CD4-positive, alpha-beta memory T cell (primary cell): Measurements from ENCODE around the gene GALNT17. TPM values are rescaled to one million over a fixed set of nuclear protein-coding genes. Genes with fewer than 3 reads are reported as not detected.

ENCODE experiments used
- CTCF ChIA-PET: fragments of 350-600 bp; sonication (Branson Sonifier 250); formaldehyde crosslinking; loops from one replicate; lab custom pipeline; 2021; ENCODE audit warnings: inconsistent platforms; ENCODE audit not compliant: partially characterized antibody; lab: Charles Lee
- POLR2A ChIA-PET: fragments of 350-600 bp; sonication (Branson Sonifier 250); formaldehyde crosslinking; loops from one replicate; lab custom pipeline; 2021; ENCODE audit not compliant: partially characterized antibody; lab: Charles Lee
- DNase-seq, 5 donors: peaks; one replicate each; pipeline versions ENCODE4 v3.0.0 to v3.0.0-alpha.2; 2020 to 2022; ENCODE audit warnings: mixed read lengths in 1 of 5
- H3K27ac ChIP-seq: one replicate; pipeline ENCODE4 v1.7.0; 2013; ENCODE audit warnings: low read depth, low read length
- H3K27me3 ChIP-seq: 2 replicates; pipeline ENCODE4 v1.7.0; 2013; ENCODE audit warnings: mild to moderate bottlenecking, low read length, moderate library complexity; ENCODE audit not compliant: insufficient read depth
- H3K36me3 ChIP-seq: 2 replicates; pipeline ENCODE4 v1.7.0; 2013; ENCODE audit warnings: mild to moderate bottlenecking, low read length, moderate library complexity; ENCODE audit not compliant: insufficient read depth
- H3K4me1 ChIP-seq: 2 replicates; pipeline ENCODE4 v1.7.0; 2013; ENCODE audit warnings: mild to moderate bottlenecking, low read length, moderate library complexity; ENCODE audit not compliant: insufficient read depth
- H3K4me3 ChIP-seq, 2 donors: one replicate each; pipeline ENCODE4 v1.7.0; 2013; ENCODE audit warnings: low read length in 2 of 2, mild to moderate bottlenecking in 1 of 2
- H3K9me3 ChIP-seq, 2 donors: one replicate each; pipeline ENCODE4 v1.7.0; 2013; ENCODE audit warnings: low read length in 2 of 2, control low read depth in 1 of 2; ENCODE audit not compliant: control insufficient read depth in 1 of 2
- H3K27ac Mint-ChIP-seq, 7 donors: one replicate each; pipeline ENCODE4 v1.8.0; 2020 to 2021; ENCODE audit warnings: mixed read lengths in 7 of 7, mild to moderate bottlenecking in 6 of 7, inconsistent platforms in 3 of 7, moderate library complexity in 3 of 7
- H3K27me3 Mint-ChIP-seq, 2 donors: one replicate each; pipeline ENCODE4 v1.8.0; 2020 to 2021; ENCODE audit warnings: mixed read lengths in 2 of 2
- H3K36me3 Mint-ChIP-seq, 2 donors: one replicate each; pipeline ENCODE4 v1.8.0; 2020 to 2021; ENCODE audit warnings: mixed read lengths in 2 of 2, inconsistent platforms in 1 of 2, mild to moderate bottlenecking in 1 of 2
- H3K4me1 Mint-ChIP-seq, 4 donors: one replicate each; pipeline ENCODE4 v1.8.0; 2020 to 2021; ENCODE audit warnings: mixed read lengths in 4 of 4, mild to moderate bottlenecking in 1 of 4
- H3K4me3 Mint-ChIP-seq, 8 donors: one replicate each; pipeline ENCODE4 v1.8.0; 2020 to 2021; ENCODE audit warnings: mixed read lengths in 8 of 8, mild to moderate bottlenecking in 7 of 8, moderate library complexity in 6 of 8, inconsistent platforms in 3 of 8
- H3K9me3 Mint-ChIP-seq, 8 donors: one replicate each; pipeline ENCODE4 v1.8.0; 2020 to 2021; ENCODE audit warnings: mixed read lengths in 8 of 8, mild to moderate bottlenecking in 5 of 8, inconsistent platforms in 3 of 8, moderate library complexity in 1 of 8
- intact Hi-C: fragments of 100-400 bp; cut with micrococcal nuclease; formaldehyde crosslinking; loops from one replicate; pipeline ENCODE4 v1.15.1; 2023
- polyA plus RNA-seq, 2 donors: library from polyadenylated mRNA; unstranded; fragments of 300-500 nt; fragmentation: Illumina TruSeq; gene quantifications; one replicate each; pipeline ENCODE4 v1.2.3, GENCODE V29; 2021
- total RNA-seq, 2 experiments: library from RNA; stranded (reverse); gene quantifications; one replicate each; pipeline ENCODE4 v1.2.3, GENCODE V29; 2021

The GALNT17 gene
- total and polyA plus RNA-seq, 4 experiments from 2014 or later: not detected

DNA sequence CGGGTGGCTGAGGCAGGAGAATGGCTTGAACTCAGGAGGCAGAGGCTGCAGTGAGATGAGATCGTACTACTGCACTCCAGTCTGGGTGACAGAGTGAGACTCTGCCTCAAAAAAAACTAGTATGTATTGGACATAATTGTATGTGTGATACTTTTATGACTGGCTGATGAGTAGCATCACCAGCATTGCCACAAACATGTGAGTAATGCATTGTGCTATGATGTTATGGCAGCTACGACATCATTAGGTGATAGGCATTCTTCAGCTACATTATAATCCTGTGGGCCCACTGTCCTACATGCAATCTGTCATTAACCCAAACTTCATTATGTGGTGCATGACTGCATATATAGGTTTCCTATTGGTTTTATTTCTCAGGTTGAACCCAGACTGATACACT, 352.4 kb downstream of the GALNT17 start:
- Histone ChIP-seq H3K27me3 (no peaks in the 10 kb centered on the region), H3K36me3 (no peaks in the 10 kb centered on the region), H3K27ac (no peak overlapping the region), H3K4me3 (no peak overlapping the region), H3K9me3 (no peaks in the 10 kb centered on the region), H3K4me1 (no peaks in the 10 kb centered on the region)
- H3K27me3 Mint-ChIP-seq: no peaks in the 10 kb centered on the region
- no peak overlapping the region for H3K27ac Mint-ChIP-seq
- H3K4me3 Mint-ChIP-seq: no peak overlapping the region
- POLR2A ChIA-PET: no interaction called here
- H3K36me3 Mint-ChIP-seq: no peaks in the 10 kb centered on the region
- peaks cover 0 to 8% (median 3%) of the 10 kb centered on the region in 8 donors for H3K9me3 Mint-ChIP-seq
- intact Hi-C loops: no loop called here
- no peaks in the 10 kb centered on the region for H3K4me1 Mint-ChIP-seq
- CTCF ChIA-PET: no interaction called here
- no peak for DNase-seq

DNA sequence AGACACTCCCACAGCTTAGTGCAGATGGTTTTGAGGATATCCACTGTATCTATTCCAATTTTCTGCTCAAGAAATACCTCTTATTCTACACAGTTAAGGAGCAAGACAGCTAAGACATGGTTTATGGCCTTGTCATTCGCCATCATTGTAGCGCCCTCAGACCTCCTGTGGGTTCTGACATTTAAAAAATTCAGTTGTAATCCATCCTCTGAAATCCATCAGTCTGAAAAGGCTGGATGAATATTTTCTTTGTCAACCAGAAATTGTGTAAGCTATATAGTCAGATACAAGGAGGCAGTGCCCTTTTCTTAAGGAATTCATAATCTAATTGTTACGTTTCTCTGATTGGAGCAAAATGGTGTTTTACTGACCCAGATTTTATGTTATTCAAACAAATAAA, 353.6 kb downstream of the GALNT17 start:
- intact Hi-C loops: no loop called here
- Histone ChIP-seq H3K4me1 (no peaks in the 10 kb centered on the region), H3K36me3 (no peaks in the 10 kb centered on the region), H3K27ac (no peak overlapping the region), H3K9me3 (no peaks in the 10 kb centered on the region), H3K27me3 (no peaks in the 10 kb centered on the region), H3K4me3 (no peak overlapping the region)
- no peaks in the 10 kb centered on the region for H3K4me1 Mint-ChIP-seq
- no peak for DNase-seq
- no peaks in the 10 kb centered on the region for H3K36me3 Mint-ChIP-seq
- H3K4me3 Mint-ChIP-seq: no peak overlapping the region
- H3K27ac Mint-ChIP-seq: no peak overlapping the region
- H3K27me3 Mint-ChIP-seq: no peaks in the 10 kb centered on the region
- ChIA-PET CTCF (no interaction called here), POLR2A (no interaction called here)
- H3K9me3 Mint-ChIP-seq: peaks cover 0 to 8% (median 3%) of the 10 kb centered on the region in 8 donors

DNA sequence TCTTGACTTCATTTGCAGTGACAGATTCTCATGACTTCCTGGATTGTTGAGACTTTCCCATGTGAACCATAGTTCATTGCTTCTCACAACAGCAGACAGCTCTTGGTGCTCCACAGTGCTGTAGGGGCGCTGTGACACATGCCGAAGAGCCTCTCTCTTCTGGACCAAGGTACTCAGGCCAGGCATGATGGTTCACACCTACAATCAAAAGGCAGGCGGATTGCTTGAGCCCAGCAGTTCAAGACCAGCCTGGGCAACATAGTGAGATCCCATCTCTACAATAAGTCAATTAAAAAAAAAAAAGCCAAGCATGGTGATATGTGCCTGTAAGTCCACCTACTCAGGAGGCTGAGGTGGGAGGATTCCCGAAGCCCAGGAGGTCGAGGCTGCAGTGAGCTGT, 354.5 kb downstream of the GALNT17 start:
- ChIA-PET CTCF (no interaction called here), POLR2A (no interaction called here)
- no peak overlapping the region for H3K4me3 Mint-ChIP-seq
- H3K27ac Mint-ChIP-seq: no peak overlapping the region
- no peak overlapping the region for H3K4me3 ChIP-seq
- DNase-seq: no peak
- no peaks in the 10 kb centered on the region for H3K4me1 ChIP-seq
- no peaks in the 10 kb centered on the region for H3K9me3 ChIP-seq
- H3K9me3 Mint-ChIP-seq: peaks cover 0 to 8% (median 4%) of the 10 kb centered on the region in 8 donors
- H3K36me3 ChIP-seq: no peaks in the 10 kb centered on the region
- H3K4me1 Mint-ChIP-seq: no peaks in the 10 kb centered on the region
- H3K36me3 Mint-ChIP-seq: no peaks in the 10 kb centered on the region
- no peaks in the 10 kb centered on the region for H3K27me3 ChIP-seq
- intact Hi-C loops: no loop called here
- no peak overlapping the region for H3K27ac ChIP-seq
- H3K27me3 Mint-ChIP-seq: no peaks in the 10 kb centered on the region

DNA sequence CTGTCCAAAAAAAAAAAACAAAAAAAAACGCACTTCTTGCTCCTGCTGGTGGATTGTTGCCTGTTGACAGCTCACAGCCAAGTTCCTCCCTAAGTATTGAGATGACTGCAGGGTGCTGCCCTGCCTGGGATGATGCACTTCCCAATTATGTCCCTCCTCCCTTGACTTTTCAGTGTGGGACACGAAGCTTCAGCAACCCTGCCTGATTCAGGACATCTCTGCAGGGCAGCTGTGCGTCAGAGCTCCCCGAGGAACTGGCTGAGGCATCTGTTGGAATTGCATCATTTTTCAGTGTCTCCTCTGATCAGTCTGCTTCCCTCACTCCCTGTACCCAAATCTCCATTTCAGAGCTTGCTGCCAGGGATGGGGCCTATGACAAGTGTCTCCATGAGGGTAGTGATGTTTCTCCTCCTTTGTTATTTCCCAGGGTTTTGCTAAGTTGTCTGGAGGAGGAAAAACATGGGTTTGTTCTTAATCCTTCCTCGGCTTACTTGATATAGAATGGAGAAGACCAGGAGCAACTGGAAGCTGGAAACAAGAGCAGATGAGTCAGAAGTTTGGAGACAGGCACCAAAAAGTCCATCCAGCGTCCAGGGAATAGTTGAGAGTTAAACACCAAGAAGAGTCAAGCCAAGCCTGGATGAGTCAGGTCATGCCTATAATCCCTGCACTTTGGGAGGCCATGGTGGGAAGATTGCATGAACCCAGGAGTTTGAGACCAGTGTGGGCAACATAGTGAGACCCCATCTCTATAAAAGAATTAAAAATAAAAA, 355.1 kb downstream of the GALNT17 start:
- H3K9me3 Mint-ChIP-seq: peaks cover 0 to 8% (median 4%) of the 10 kb centered on the region in 8 donors
- no peaks in the 10 kb centered on the region for H3K36me3 ChIP-seq

DNA sequence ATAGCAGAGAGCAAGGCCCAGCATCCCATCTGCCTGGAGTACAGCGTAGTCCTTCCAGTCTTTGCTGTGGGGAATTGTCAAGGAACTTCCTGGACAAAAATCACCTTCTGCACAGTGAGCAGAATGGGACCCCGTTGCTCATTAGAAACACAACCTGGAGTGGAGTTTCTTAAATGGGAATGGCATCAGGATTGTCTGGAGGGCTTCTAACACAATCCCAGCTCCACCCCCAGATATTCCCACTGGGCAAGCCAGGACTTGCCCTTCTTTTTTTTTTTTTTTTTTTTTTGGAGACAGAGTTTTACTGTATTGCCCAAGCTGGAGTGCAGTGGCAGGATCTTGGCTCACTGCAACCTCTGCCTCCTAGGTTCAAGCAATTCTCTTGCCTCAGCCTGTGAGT, 356.4 kb downstream of the GALNT17 start:
- CTCF ChIA-PET: no interaction called here
- H3K9me3 Mint-ChIP-seq: peaks cover 0 to 13% (median 4%) of the 10 kb centered on the region in 8 donors
- H3K4me1 Mint-ChIP-seq: no peaks in the 10 kb centered on the region
- Histone ChIP-seq H3K27me3 (no peaks in the 10 kb centered on the region), H3K4me1 (no peaks in the 10 kb centered on the region), H3K9me3 (no peaks in the 10 kb centered on the region), H3K4me3 (no peak overlapping the region), H3K36me3 (no peaks in the 10 kb centered on the region), H3K27ac (no peak overlapping the region)
- H3K27ac Mint-ChIP-seq: no peak overlapping the region
- intact Hi-C loops: no loop called here
- POLR2A ChIA-PET: no interaction called here
- no peaks in the 10 kb centered on the region for H3K27me3 Mint-ChIP-seq
- H3K36me3 Mint-ChIP-seq: no peaks in the 10 kb centered on the region
- DNase-seq: no peak
- no peak overlapping the region for H3K4me3 Mint-ChIP-seq

More for the DNA sequence above, 355.1 kb downstream of the GALNT17 start:
- H3K4me1 ChIP-seq: no peaks in the 10 kb centered on the region
- ChIA-PET POLR2A (no interaction called here), CTCF (no interaction called here)
- Mint-ChIP-seq H3K27me3 (no peaks in the 10 kb centered on the region), H3K4me1 (no peaks in the 10 kb centered on the region), H3K36me3 (no peaks in the 10 kb centered on the region), H3K4me3 (no peak overlapping the region), H3K27ac (no peak overlapping the region)
- no peak overlapping the region for H3K27ac ChIP-seq
- intact Hi-C loops: no loop called here
- DNase-seq: no peak
- no peaks in the 10 kb centered on the region for H3K9me3 ChIP-seq
- H3K4me3 ChIP-seq: no peak overlapping the region
- H3K27me3 ChIP-seq: no peaks in the 10 kb centered on the region

DNA sequence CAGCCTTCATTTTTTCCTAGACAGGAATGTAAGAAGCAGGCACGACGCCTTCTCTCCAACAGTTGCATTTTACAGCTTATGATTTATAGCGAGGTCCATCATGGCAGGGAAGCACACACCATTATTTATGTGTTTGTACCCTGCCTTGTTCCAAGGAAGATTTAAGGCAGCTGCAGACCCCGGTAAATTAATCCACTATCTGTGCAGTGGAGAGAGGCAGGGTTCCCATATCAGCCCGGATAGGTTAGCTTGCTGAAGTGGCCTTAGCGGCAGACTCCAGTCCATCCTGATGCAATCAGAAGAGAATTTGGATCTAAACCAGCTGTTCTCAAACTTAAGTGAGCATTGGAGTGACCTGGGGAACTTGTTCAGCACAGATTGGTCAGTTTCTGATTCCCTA, 359.4 kb downstream of the GALNT17 start:
- H3K9me3 Mint-ChIP-seq: peaks cover 0 to 17% (median 4%) of the 10 kb centered on the region in 8 donors
- Histone ChIP-seq H3K4me1 (no peaks in the 10 kb centered on the region), H3K27me3 (no peaks in the 10 kb centered on the region)

DNA sequence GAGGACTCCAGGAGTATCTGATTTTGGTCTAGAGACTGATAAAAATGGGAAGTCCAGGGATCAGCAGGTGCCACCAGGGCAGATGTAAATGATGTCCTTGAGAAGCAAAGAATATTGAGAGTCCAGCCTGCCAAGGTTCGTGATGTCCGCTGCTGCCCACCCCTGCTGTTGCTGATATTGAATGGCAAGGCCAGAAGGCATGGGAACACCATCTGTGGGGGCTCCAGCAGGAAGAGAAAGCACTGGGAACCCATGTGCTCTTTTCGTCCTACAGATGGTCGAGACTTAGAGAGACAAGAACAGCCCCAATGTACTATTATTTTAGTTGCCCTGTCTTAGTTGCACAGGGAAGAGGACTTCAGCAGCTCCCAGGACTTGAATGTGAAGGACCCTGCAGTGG, 363.9 kb downstream of the GALNT17 start:
- no peak overlapping the region for H3K27ac ChIP-seq
- no peaks in the 10 kb centered on the region for H3K9me3 ChIP-seq
- Mint-ChIP-seq H3K27ac (no peak overlapping the region), H3K27me3 (no peaks in the 10 kb centered on the region), H3K36me3 (no peaks in the 10 kb centered on the region), H3K4me3 (no peak overlapping the region), H3K4me1 (no peaks in the 10 kb centered on the region), H3K9me3 (peaks cover 0 to 17% (median 3%) of the 10 kb centered on the region in 8 donors)
- no peak overlapping the region for H3K4me3 ChIP-seq
- ChIA-PET CTCF (no interaction called here), POLR2A (no interaction called here)
- DNase-seq: no peak
- intact Hi-C loops: no loop called here
- H3K36me3 ChIP-seq: no peaks in the 10 kb centered on the region
- H3K27me3 ChIP-seq: no peaks in the 10 kb centered on the region
- no peaks in the 10 kb centered on the region for H3K4me1 ChIP-seq

More for the DNA sequence above, 359.4 kb downstream of the GALNT17 start:
- Mint-ChIP-seq H3K27ac (no peak overlapping the region), H3K36me3 (no peaks in the 10 kb centered on the region), H3K27me3 (no peaks in the 10 kb centered on the region), H3K4me1 (no peaks in the 10 kb centered on the region), H3K4me3 (no peak overlapping the region)
- no peaks in the 10 kb centered on the region for H3K36me3 ChIP-seq
- no peaks in the 10 kb centered on the region for H3K9me3 ChIP-seq
- H3K4me3 ChIP-seq: no peak overlapping the region
- no peak overlapping the region for H3K27ac ChIP-seq
- intact Hi-C loops: no loop called here
- POLR2A ChIA-PET: no interaction called here
- CTCF ChIA-PET: no interaction called here
- DNase-seq: no peak
